ENCODE measurements around the gene DNASE1.

The DNASE1 gene

GRCh38 chr16:3665508-3665907, 11.0 kb downstream of the DNASE1 start:
- no peak for DNase-seq

- no peak for DNase-seq
These were observed 14.1 kb downstream of the DNASE1 start for GRCh38 chr16:3668626-3669025.

GRCh38 chr16:3669082-3669481, 14.6 kb downstream of the DNASE1 start:
- no peak for DNase-seq

GRCh38 chr16:3670711-3671110, 16.2 kb downstream of the DNASE1 start:
- DNase-seq = no peak

GRCh38 chr16:3671424-3671823, 16.9 kb downstream of the DNASE1 start:
- DNase-seq = no peak

- DNase-seq = no peak
These were observed 18.1 kb downstream of the DNASE1 start for GRCh38 chr16:3672571-3673041.

GRCh38 chr16:3673201-3673600, 18.7 kb downstream of the DNASE1 start:
- no peak for DNase-seq

GRCh38 chr16:3673676-3674377, 19.3 kb downstream of the DNASE1 start:
- DNase-seq = no peak

- DNase-seq = no peak
These were observed 20.2 kb downstream of the DNASE1 start for GRCh38 chr16:3674513-3675295.

- DNase-seq = no peak
These were observed 21.2 kb downstream of the DNASE1 start for GRCh38 chr16:3675601-3676130.

- DNase-seq = no peak
These were observed 23.5 kb downstream of the DNASE1 start for GRCh38 chr16:3677994-3678393.

- no peak for DNase-seq
These were observed 26.7 kb downstream of the DNASE1 start for GRCh38 chr16:3681206-3681605.

- no peak for DNase-seq
These were observed 32.5 kb downstream of the DNASE1 start for GRCh38 chr16:3687021-3687420.

GRCh38 chr16:3687792-3688191, 33.3 kb downstream of the DNASE1 start:
- DNase-seq = no peak

GRCh38 chr16:3689731-3690130, 35.2 kb downstream of the DNASE1 start:
- DNase-seq = no peak

GRCh38 chr16:3690470-3690928, 36.0 kb downstream of the DNASE1 start:
- DNase-seq = peak; percentile 4

- DNase-seq = no peak
These were observed 36.7 kb downstream of the DNASE1 start for GRCh38 chr16:3690980-3691720.

GRCh38 chr16:3691761-3692160, 37.3 kb downstream of the DNASE1 start:
- DNase-seq = no peak

GRCh38 chr16:3694051-3694450, 39.6 kb downstream of the DNASE1 start:
- no peak for DNase-seq

GRCh38 chr16:3695610-3696369, 41.3 kb downstream of the DNASE1 start:
- DNase-seq = no peak

GRCh38 chr16:3696425-3697218, 42.1 kb downstream of the DNASE1 start:
- DNase-seq = no peak

- no peak for DNase-seq
These were observed 44.5 kb downstream of the DNASE1 start for GRCh38 chr16:3698941-3699340.

Data from NCI-H1436 treated with DMSO at 0.1 percent for 48 hours (cell line).